Transverse colon (tissue), 4 donors: ENCODE results near the gene ACP4. TPM values are rescaled to one million over a fixed set of nuclear protein-coding genes. Genes with fewer than 3 reads are reported as not detected.
A peak's percentile ranks its signal among the peaks of the same experiment; 100 is the strongest.

Experiments
- DNase-seq: peaks from one replicate; pipeline ENCODE4 v3.0.0-alpha.2; 2019
- H3K27ac ChIP-seq, 4 donors: fragments of 200-600 bp; sonication (generic); 2 replicates each; pipeline ENCODE4 v1.5.1; 2016 to 2018; ENCODE audit warnings: inconsistent platforms in 4 of 4
- H3K27me3 ChIP-seq: fragments of 200-600 bp; sonication (generic); 2 replicates; pipeline ENCODE4 v1.5.1; 2017; ENCODE audit warnings: inconsistent platforms
- H3K36me3 ChIP-seq, 4 donors: fragments of 200-600 bp; sonication (generic); 2 replicates each; pipeline ENCODE4 v1.5.1; 2017 to 2019; ENCODE audit warnings: inconsistent platforms in 4 of 4
- H3K4me1 ChIP-seq, 4 donors: fragments of 200-600 bp; sonication (generic); 2 replicates each; pipeline ENCODE4 v1.5.1; 2017 to 2020; ENCODE audit warnings: inconsistent platforms in 4 of 4
- H3K4me3 ChIP-seq, 4 donors: fragments of 200-600 bp; sonication (generic); 1 replicate in 1 of 4; 2 replicates in 3 of 4; pipeline versions ENCODE4 v1.5.1 to v1.6.1; 2017 to 2019; ENCODE audit warnings: inconsistent platforms in 4 of 4
- H3K9me3 ChIP-seq, 2 donors: fragments of 200-600 bp; sonication (generic); 2 replicates each; pipeline ENCODE4 v1.5.1; 2017 to 2019; ENCODE audit warnings: inconsistent platforms in 2 of 2
- EP300 ChIP-seq: sonication (generic); formaldehyde crosslinking; IDR thresholded peaks from one replicate; pipeline ENCODE4 v1.6.1; 2017; ENCODE audit warnings: antibody characterized with exemption, low read depth
- POLR2A ChIP-seq: fragments of 450-650 bp; IDR thresholded peaks from one replicate; pipeline ENCODE4 v1.6.1; 2016; ENCODE audit warnings: antibody characterized with exemption, mild to moderate bottlenecking, moderate library complexity
- POLR2AphosphoS5 ChIP-seq, 3 donors: sonication (generic); formaldehyde crosslinking; IDR thresholded peaks; one replicate each; pipeline ENCODE4 v1.6.1; 2016; ENCODE audit warnings: antibody characterized with exemption in 3 of 3
- WGBS, 2 donors: methylation state at CpG; one replicate each; pipeline ENCODE4 v1.1.5; 2018; ENCODE audit warnings: low coverage in 1 of 2; 5-methylcytosine and 5-hydroxymethylcytosine counted together
- in situ Hi-C, 4 donors: fragments of 200-750 bp; cut with MboI; loops; one replicate each; pipeline versions ENCODE4 v1.15.0 to v1.15.1; 2017; ENCODE audit warnings: low sequenced_read_pairs in 3 of 4, low pct_ligation_motif_present in 1 of 4, low pct_unique_long_range_greater_than_20kb in 1 of 4
- intact Hi-C: fragments of 100-400 bp; cut with DNase I; formaldehyde crosslinking; loops from one replicate; pipeline ENCODE4 v1.15.1; 2023; ENCODE audit warnings: low total_unique reads
- total RNA-seq, 4 donors: library from RNA; depleted of rRNA; stranded (reverse); fragments of >200 nt; gene quantifications; one replicate each; pipeline ENCODE4 v1.1.0, GENCODE V29; 2016
- TF ChIP-seq, protein P1 (sequence below), 5 experiments: fragments of 200-600 bp in 3 of 5; fragments of 450-650 bp in 2 of 5; sonication (generic) in 3 of 5; IDR thresholded peaks; 1 replicate in 2 of 5; 2 replicates in 3 of 5; pipeline ENCODE4 v1.5.1; 2016 to 2017; ENCODE audit warnings: antibody characterized with exemption in 5 of 5, inconsistent platforms in 3 of 5, mild to moderate bottlenecking in 2 of 5, moderate library complexity in 1 of 5

Gene ACP4
- total RNA-seq, 4 donors from 2014 or later, result not detected

DNA sequence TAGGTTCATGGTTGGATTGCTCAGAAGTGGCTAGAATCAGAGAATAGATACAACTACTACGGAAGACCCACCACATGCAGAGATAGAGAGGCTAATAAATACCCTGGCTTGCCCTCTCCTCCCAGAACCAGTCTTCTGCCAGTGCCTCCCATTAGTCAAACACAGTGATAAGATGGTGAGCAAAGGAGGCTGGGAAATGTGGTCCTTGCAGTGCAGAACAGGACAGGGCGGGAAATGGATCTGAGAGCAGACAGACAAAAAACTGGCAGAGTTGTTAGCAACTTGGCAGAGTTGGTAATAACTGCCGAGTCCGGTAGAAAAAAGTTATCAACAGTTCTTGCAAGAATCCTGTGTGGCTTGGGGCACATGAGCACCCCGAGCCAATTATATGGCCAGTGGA lies 24.7 kb downstream of the ACP4 start:
- Histone ChIP-seq H3K9me3 (no peaks in the 10 kb centered on the region), H3K4me1 (peaks cover 0 to 18% (median 14%) of the 10 kb centered on the region in 4 donors), H3K4me3 (no peak overlapping the region), H3K27me3 (peaks cover 37% of the 10 kb centered on the region), H3K36me3 (no peaks in the 10 kb centered on the region), H3K27ac (no peak overlapping the region)
- TF ChIP-seq POLR2A, result no peak
- TF ChIP-seq EP300, result no peak
- no peak for TF ChIP-seq POLR2AphosphoS5 (IDR thresholded peaks at IDR 0.05)
- TF ChIP-seq, protein P1, sequence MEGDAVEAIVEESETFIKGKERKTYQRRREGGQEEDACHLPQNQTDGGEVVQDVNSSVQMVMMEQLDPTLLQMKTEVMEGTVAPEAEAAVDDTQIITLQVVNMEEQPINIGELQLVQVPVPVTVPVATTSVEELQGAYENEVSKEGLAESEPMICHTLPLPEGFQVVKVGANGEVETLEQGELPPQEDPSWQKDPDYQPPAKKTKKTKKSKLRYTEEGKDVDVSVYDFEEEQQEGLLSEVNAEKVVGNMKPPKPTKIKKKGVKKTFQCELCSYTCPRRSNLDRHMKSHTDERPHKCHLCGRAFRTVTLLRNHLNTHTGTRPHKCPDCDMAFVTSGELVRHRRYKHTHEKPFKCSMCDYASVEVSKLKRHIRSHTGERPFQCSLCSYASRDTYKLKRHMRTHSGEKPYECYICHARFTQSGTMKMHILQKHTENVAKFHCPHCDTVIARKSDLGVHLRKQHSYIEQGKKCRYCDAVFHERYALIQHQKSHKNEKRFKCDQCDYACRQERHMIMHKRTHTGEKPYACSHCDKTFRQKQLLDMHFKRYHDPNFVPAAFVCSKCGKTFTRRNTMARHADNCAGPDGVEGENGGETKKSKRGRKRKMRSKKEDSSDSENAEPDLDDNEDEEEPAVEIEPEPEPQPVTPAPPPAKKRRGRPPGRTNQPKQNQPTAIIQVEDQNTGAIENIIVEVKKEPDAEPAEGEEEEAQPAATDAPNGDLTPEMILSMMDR (IDR thresholded peaks at IDR 0.05), result no peak
- in situ Hi-C loops (no loop called here), intact Hi-C loops (no loop called here)
- DNase-seq, result no peak
- WGBS, 2 donors, result 81 to 90% methylated on average over 3 to 5 of the region's 5 CpGs

DNA sequence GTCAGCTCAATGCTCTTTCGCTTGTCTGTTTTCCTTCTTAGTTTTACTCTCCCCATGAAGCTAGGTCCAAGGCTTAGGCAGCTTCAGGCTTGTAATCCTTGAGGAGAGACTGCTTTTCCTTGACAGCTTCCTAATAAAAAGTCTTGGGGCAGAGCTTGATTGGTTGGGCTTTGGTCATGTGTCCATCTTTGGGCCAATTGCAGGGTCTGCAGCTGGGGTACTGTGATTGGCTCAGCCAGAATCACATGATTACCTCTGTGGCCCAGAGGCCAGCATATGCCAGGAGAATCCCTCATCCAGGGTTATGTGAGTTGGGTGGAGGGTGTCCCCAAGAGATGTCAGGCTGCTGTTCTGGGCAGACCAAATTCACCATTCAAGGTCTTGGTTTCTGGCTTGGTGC lies 25.2 kb downstream of the ACP4 start:
- no peak for DNase-seq
- in situ Hi-C loops, result no loop called here
- Histone ChIP-seq H3K27me3 (peaks cover 43% of the 10 kb centered on the region), H3K27ac (no peak overlapping the region), H3K9me3 (no peaks in the 10 kb centered on the region), H3K4me1 (peaks cover 0 to 24% (median 18%) of the 10 kb centered on the region in 4 donors), H3K36me3 (no peaks in the 10 kb centered on the region), H3K4me3 (no peak overlapping the region)
- intact Hi-C loops, result no loop called here
- 83 to 100% methylated on average over 1 of the region's 1 CpG for WGBS, 2 donors
- TF ChIP-seq POLR2AphosphoS5 (IDR thresholded peaks at IDR 0.05), result no peak
- TF ChIP-seq, protein P1 (IDR thresholded peaks at IDR 0.05), result no peak
- TF ChIP-seq POLR2A, result no peak
- TF ChIP-seq EP300, result no peak

DNA sequence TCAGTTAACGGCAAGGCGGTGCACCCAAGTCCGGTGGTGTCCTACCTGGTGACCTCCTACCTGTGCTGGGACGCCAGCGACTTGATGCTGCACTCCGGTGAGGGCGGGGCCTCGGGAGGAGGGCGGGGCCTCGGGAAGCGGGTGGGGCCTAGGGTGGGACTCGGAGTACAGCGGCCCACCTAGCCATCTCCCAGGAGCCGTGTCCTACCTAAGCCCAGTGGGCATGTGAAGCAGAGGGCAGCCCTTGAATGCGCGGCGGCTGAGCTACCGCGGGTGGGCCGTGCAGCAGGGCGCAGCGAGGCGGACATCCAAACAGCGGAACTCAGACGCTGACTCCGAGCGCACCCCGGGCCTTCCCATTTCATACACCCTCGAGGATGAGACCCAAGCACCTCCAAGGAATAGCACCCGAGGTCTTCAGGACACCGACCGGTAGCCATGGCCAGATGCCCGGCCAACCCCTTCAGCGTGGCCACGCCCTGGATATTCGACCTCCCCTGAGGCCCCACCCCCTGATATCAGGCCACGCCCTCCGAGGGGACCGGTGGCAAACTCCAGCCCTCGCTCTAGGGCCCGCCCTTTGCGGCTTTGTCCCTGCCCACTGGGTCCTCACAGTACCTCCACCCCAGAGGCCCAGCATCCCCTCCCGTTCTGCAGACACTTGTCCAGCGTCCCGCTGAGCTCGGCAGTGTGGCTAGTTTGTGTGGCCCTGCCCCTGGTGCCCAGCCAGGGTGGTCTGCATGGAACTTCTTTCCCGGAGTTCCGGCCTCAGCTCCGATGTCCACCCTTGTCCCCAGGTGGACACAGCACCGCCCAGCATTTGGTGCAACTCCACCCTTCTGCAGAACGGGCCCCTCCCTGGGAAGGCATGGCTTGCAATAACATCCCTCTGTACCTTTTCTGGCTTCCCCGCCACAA lies 28.0 kb downstream of the ACP4 start:
- TF ChIP-seq POLR2AphosphoS5 (IDR thresholded peaks at IDR 0.05) (peak in 2 of 3 donors; percentile 19 to 30), POLR2A (peak; percentile 44), EP300 (no peak)
- TF ChIP-seq, protein P1 (IDR thresholded peaks at IDR 0.05), result no peak
- peak overlapping the region; percentile 62 to 82 (median 79) for H3K27ac ChIP-seq
- intact Hi-C loops, result no loop called here
- H3K9me3 ChIP-seq, result no peaks in the 10 kb centered on the region
- peaks cover 3 to 51% (median 34%) of the 10 kb centered on the region in 4 donors for H3K4me1 ChIP-seq
- in situ Hi-C loops, result no loop called here
- WGBS, 2 donors, result 0 to 7% methylated on average over 4 to 41 of the region's 52 CpGs
- H3K27me3 ChIP-seq, result peaks cover 69% of the 10 kb centered on the region
- H3K4me3 ChIP-seq, result peak overlapping the region; percentile 14 to 41 (median 27)
- no peaks in the 10 kb centered on the region for H3K36me3 ChIP-seq
- peak; percentile 90 for DNase-seq

DNA sequence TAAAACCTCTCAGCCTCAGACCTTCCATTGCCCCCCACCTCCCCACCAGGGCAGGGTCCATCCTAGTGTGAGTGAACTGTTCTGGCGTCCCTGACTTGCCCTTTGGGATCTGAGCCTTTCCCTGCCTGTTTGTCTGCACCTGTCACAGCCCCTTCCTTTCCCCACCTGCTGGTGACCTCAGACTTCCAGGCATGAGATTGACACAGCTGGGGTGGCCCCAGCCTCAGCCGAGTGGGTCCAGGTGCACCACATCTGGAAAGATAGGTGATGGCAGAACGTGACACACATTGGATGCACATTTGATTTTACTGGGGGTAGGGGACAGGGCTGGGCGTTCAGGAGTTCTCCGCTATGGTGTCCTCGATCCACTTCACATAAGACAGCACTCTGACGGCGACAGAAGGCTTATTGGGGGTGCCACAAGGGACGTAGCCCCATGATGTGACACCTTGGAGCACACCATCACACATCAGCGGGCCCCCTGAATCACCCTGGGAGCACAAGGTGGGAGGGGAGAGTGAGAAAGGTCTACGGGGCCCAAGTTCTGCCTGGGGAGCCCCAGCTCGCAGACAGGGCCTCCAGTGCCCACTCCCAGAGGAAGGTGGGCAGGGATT lies 28.8 kb downstream of the ACP4 start:
- Histone ChIP-seq H3K36me3 (no peaks in the 10 kb centered on the region), H3K27ac (peak overlapping the region; percentile 62 to 82 (median 79)), H3K4me1 (peaks cover 3 to 57% (median 39%) of the 10 kb centered on the region in 4 donors), H3K9me3 (no peaks in the 10 kb centered on the region), H3K27me3 (peaks cover 69% of the 10 kb centered on the region), H3K4me3 (peak overlapping the region in 2 of 4 donors; percentile 34 to 41)
- TF ChIP-seq POLR2A (no peak), EP300 (no peak), POLR2AphosphoS5 (IDR thresholded peaks at IDR 0.05) (no peak)
- TF ChIP-seq, protein P1 (IDR thresholded peaks at IDR 0.05), result no peak
- in situ Hi-C loops (no loop called here), intact Hi-C loops (no loop called here)
- WGBS, 2 donors, result 52% methylated on average over 12 of the region's 12 CpGs; no CpG with 5 or more reads in 1 of the 2 donors
- DNase-seq, result no peak
